GM23248 (cell line): ENCODE data around the gene CTSD. TPM values are rescaled to one million over a fixed set of nuclear protein-coding genes. Genes with fewer than 3 reads are reported as not detected.

ENCODE experiments used
- DNase-seq: peaks from one replicate; pipeline ENCODE4 v3.0.0-alpha.2; 2015
- H2AFZ ChIP-seq: fragments of 200-600 bp; sonication (generic); 2 replicates; pipeline ENCODE4 v1.6.1; 2016; ENCODE audit warnings: antibody characterized with exemption
- H3F3A ChIP-seq: fragments of 200-600 bp; sonication (generic); 2 replicates; pipeline ENCODE4 v1.6.1; 2016; ENCODE audit warnings: mild to moderate bottlenecking, antibody characterized with exemption, mixed run types; ENCODE audit not compliant: insufficient read depth
- H3K27ac ChIP-seq: fragments of 200-600 bp; sonication (generic); 2 replicates; pipeline ENCODE4 v1.5.1; 2016; ENCODE audit warnings: mild to moderate bottlenecking
- H3K27me3 ChIP-seq: fragments of 200-600 bp; sonication (generic); replicated peaks from 2 replicates; pipeline ENCODE4 v1.6.1; 2016; ENCODE audit warnings: mild to moderate bottlenecking; ENCODE audit not compliant: insufficient read depth
- H3K36me3 ChIP-seq: fragments of 200-600 bp; sonication (generic); 2 replicates; pipeline ENCODE4 v1.6.1; 2016; ENCODE audit warnings: low read depth, mild to moderate bottlenecking
- H3K4me1 ChIP-seq: fragments of 200-600 bp; sonication (generic); 2 replicates; pipeline ENCODE4 v1.6.1; 2016; ENCODE audit warnings: mild to moderate bottlenecking; ENCODE audit not compliant: insufficient read depth
- H3K4me2 ChIP-seq: fragments of 200-600 bp; sonication (generic); one replicate; pipeline ENCODE4 v1.6.1; 2016; ENCODE audit warnings: mild to moderate bottlenecking; ENCODE audit not compliant: unreplicated experiment
- H3K4me3 ChIP-seq: fragments of 200-600 bp; sonication (generic); 2 replicates; pipeline ENCODE4 v1.5.1; 2016; ENCODE audit warnings: mild to moderate bottlenecking
- H3K79me2 ChIP-seq: fragments of 200-600 bp; sonication (generic); 2 replicates; pipeline ENCODE4 v1.6.1; 2016; ENCODE audit warnings: mild to moderate bottlenecking; ENCODE audit not compliant: insufficient read depth
- H3K9ac ChIP-seq: fragments of 200-600 bp; sonication (generic); 2 replicates; pipeline ENCODE4 v1.6.1; 2016; ENCODE audit warnings: mild to moderate bottlenecking
- H3K9me2 ChIP-seq: fragments of 200-600 bp; sonication (generic); 2 replicates; pipeline ENCODE4 v1.6.1; 2016; ENCODE audit warnings: mixed run types, mild to moderate bottlenecking, moderate library complexity; ENCODE audit not compliant: insufficient read depth
- H3K9me3 ChIP-seq: fragments of 200-600 bp; sonication (generic); one replicate; pipeline ENCODE4 v1.6.1; 2017; ENCODE audit warnings: low read depth
- H4K20me1 ChIP-seq: fragments of 200-600 bp; sonication (generic); 2 replicates; pipeline ENCODE4 v1.6.0; 2016; ENCODE audit not compliant: insufficient read depth
- EZH2 ChIP-seq: fragments of 200-600 bp; sonication (generic); IDR thresholded peaks from 2 replicates; pipeline ENCODE4 v1.6.1; 2018; ENCODE audit warnings: antibody characterized with exemption, mild to moderate bottlenecking; ENCODE audit not compliant: insufficient read depth, poor library complexity, severe bottlenecking
- EZH2phosphoT487 ChIP-seq: fragments of 200-600 bp; sonication (generic); IDR thresholded peaks from 2 replicates; pipeline ENCODE4 v1.6.1; 2018; ENCODE audit warnings: antibody characterized with exemption, moderate library complexity, mild to moderate bottlenecking, low read depth; ENCODE audit not compliant: insufficient read depth
- WGBS, 2 experiments: methylation state at CpG; one replicate each; pipeline ENCODE4 v1.1.6; 2015 to 2017; ENCODE audit warnings: low lambda C conversion rate in 2 of 2, low coverage in 1 of 2; ENCODE audit errors: missing lambda C conversion rate in 2 of 2; 5-methylcytosine and 5-hydroxymethylcytosine counted together
- in situ Hi-C: fragments of 300-500 bp; cut with MboI; formaldehyde crosslinking; loops from 2 replicates; pipeline ENCODE4 v1.15.0; 2020
- polyA plus RNA-seq: library from polyadenylated mRNA; unstranded; fragments of >200 nt; fragmentation: Nextera tagmentation; extraction: Ambion mirVana; gene quantifications from 2 replicates; pipeline ENCODE4 v1.2.1, GENCODE V29; 2016
- total RNA-seq: library from RNA; depleted of rRNA; stranded (reverse); fragments of >200 nt; shearing (Covaris generic); gene quantifications from 2 replicates; pipeline ENCODE4 v1.2.3, GENCODE V29; 2014; rRNA removed

CTSD gene
- total and polyA plus RNA-seq, 2 experiments from 2014 or later: 305 to 321 TPM

GRCh38 chr11:1705126-1706052, 58.3 kb downstream of the CTSD start:
- peaks cover 80% of the 10 kb centered on the region for H3K27me3 ChIP-seq
- H3K4me3 ChIP-seq: no peak overlapping the region
- no peaks in the 10 kb centered on the region for H3K36me3 ChIP-seq
- no peaks in the 10 kb centered on the region for H3K9me3 ChIP-seq
- DNase-seq: no peak
- in situ Hi-C loops: loop anchor here (25.0 kb wide), 1 partner anchor 457 kb away; the partner anchor contains the start of genes INS and TH
- no peaks in the 10 kb centered on the region for H3K9me2 ChIP-seq
- H3K4me1 ChIP-seq: no peaks in the 10 kb centered on the region
- TF ChIP-seq EZH2 (no peak), EZH2phosphoT487 (no peak)
- H3K79me2 ChIP-seq: no peaks in the 10 kb centered on the region
- WGBS, 2 experiments: 49 to 50% methylated on average over 15 of the region's 15 CpGs
- H3K9ac ChIP-seq: no peak overlapping the region
- H4K20me1 ChIP-seq: no peaks in the 10 kb centered on the region
- H3K4me2 ChIP-seq: no peak overlapping the region
- no peak overlapping the region for H2AFZ ChIP-seq
- H3K27ac ChIP-seq: no peak overlapping the region
- H3F3A ChIP-seq: no peaks in the 10 kb centered on the region

- no peaks in the 10 kb centered on the region for H4K20me1 ChIP-seq
- H3K27ac ChIP-seq: no peak overlapping the region
- WGBS, 2 experiments: 37 to 39% methylated on average over 6 of the region's 6 CpGs
- no peaks in the 10 kb centered on the region for H3K9me3 ChIP-seq
- H3K4me1 ChIP-seq: no peaks in the 10 kb centered on the region
- no peaks in the 10 kb centered on the region for H3F3A ChIP-seq
- H3K9ac ChIP-seq: no peak overlapping the region
- H3K9me2 ChIP-seq: no peaks in the 10 kb centered on the region
- DNase-seq: no peak
- no peak overlapping the region for H2AFZ ChIP-seq
- no peak overlapping the region for H3K4me3 ChIP-seq
- no peaks in the 10 kb centered on the region for H3K36me3 ChIP-seq
- in situ Hi-C loops: loop anchor here (25.0 kb wide), 1 partner anchor 459 kb away; the partner anchor contains the start of genes INS and TH
- no peaks in the 10 kb centered on the region for H3K79me2 ChIP-seq
- TF ChIP-seq EZH2 (no peak), EZH2phosphoT487 (no peak)
- H3K4me2 ChIP-seq: no peak overlapping the region
- H3K27me3 ChIP-seq: peaks cover 67% of the 10 kb centered on the region
Observed at GRCh38 chr11:1703146-1703545, 60.6 kb downstream of the CTSD start.

Other genes starting within 250 kb of the CTSD start
- gene DUSP8, start 191.7 kb downstream of the CTSD start, total RNA-seq: 0.11 TPM in 1 of 2 replicates, not detected in the other
- gene DUSP8, start 191.7 kb downstream of the CTSD start, polyA plus RNA-seq: 0.05 TPM in 1 of 2 replicates, not detected in the other
- not detected in 2 replicates for gene KRTAP5-1, start 178.6 kb downstream of the CTSD start, total RNA-seq
- gene KRTAP5-1, start 178.6 kb downstream of the CTSD start, polyA plus RNA-seq: not detected in 2 replicates
- not detected in 2 replicates for gene KRTAP5-2, start 165.6 kb downstream of the CTSD start, total RNA-seq
- not detected in 2 replicates for gene KRTAP5-2, start 165.6 kb downstream of the CTSD start, polyA plus RNA-seq
- not detected in 2 replicates for gene KRTAP5-3, start 155.5 kb downstream of the CTSD start, total RNA-seq
- not detected in 2 replicates for gene KRTAP5-3, start 155.5 kb downstream of the CTSD start, polyA plus RNA-seq
- not detected in 2 replicates for gene KRTAP5-4, start 141.8 kb downstream of the CTSD start, total RNA-seq
- not detected in 2 replicates for gene KRTAP5-4, start 141.8 kb downstream of the CTSD start, polyA plus RNA-seq
- not detected in 2 replicates for gene KRTAP5-5, start 134.2 kb downstream of the CTSD start, total RNA-seq
- not detected in 2 replicates for gene KRTAP5-5, start 134.2 kb downstream of the CTSD start, polyA plus RNA-seq
- not detected in 2 replicates for gene KRTAP5-6, start 66.7 kb downstream of the CTSD start, total RNA-seq
- gene KRTAP5-6, start 66.7 kb downstream of the CTSD start, polyA plus RNA-seq: not detected in 2 replicates
- gene IFITM10, start 13.3 kb downstream of the CTSD start, total RNA-seq: 1.6 and 67.4 TPM in 2 replicates
- 0.41 and 0.53 TPM in 2 replicates for gene IFITM10, start 13.3 kb downstream of the CTSD start, polyA plus RNA-seq
- gene SYT8, start 71.1 kb upstream of the CTSD start, total RNA-seq: not detected in 2 replicates
- gene SYT8, start 71.1 kb upstream of the CTSD start, polyA plus RNA-seq: not detected in 2 replicates
- not detected in 2 replicates for gene TNNI2, start 75.1 kb upstream of the CTSD start, total RNA-seq
- not detected in 2 replicates for gene TNNI2, start 75.1 kb upstream of the CTSD start, polyA plus RNA-seq
- not detected in 2 replicates for gene LSP1, start 89.2 kb upstream of the CTSD start, total RNA-seq
- 0.36 and 1.3 TPM in 2 replicates for gene LSP1, start 89.2 kb upstream of the CTSD start, polyA plus RNA-seq
- not detected in 2 replicates for gene PRR33, start 128.0 kb upstream of the CTSD start, total RNA-seq
- gene PRR33, start 128.0 kb upstream of the CTSD start, polyA plus RNA-seq: not detected in 2 replicates
- gene TNNT3, start 155.8 kb upstream of the CTSD start, total RNA-seq: not detected in 2 replicates
- gene TNNT3, start 155.8 kb upstream of the CTSD start, polyA plus RNA-seq: not detected in 2 replicates
- gene MRPL23, start 183.4 kb upstream of the CTSD start, total RNA-seq: 47.7 and 70.6 TPM in 2 replicates
- 40.5 and 40.9 TPM in 2 replicates for gene MRPL23, start 183.4 kb upstream of the CTSD start, polyA plus RNA-seq
- gene H19, start 233.9 kb upstream of the CTSD start, total RNA-seq: 0.25 and 2.2 TPM in 2 replicates
- gene H19, start 233.9 kb upstream of the CTSD start, polyA plus RNA-seq: not detected in 2 replicates